ENCODE measurements around the gene EPPIN. TPM values are rescaled to one million over a fixed set of nuclear protein-coding genes. Genes with fewer than 3 reads are reported as not detected.
"Not testable (repeated sequence)": the region's sequence is repeated elsewhere in the genome, so short reads cannot be mapped to it uniquely, and the experiment has no call there.

The EPPIN gene
- total and polyA plus RNA-seq, 10 donors: 0.10 TPM; not detected in 9

DNA sequence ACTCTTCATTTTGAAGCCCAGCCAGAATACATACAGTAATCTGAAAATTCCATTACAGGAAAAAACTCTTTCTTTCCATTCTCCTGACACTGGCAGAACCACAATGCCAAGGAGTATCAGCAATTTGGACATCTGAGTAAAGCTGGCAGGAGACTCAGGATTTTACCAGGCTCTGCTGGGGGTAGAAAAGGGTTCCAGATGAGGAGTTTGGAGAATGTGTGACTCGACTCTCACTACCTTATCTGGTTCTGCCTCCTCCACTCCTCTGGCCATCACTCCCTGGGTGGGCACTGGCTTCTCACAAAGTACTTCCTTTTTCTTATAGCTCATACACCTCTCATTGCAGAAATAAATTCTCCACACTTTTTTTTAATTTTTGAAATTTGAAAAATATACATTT lies 42.5 kb upstream of the EPPIN start:
- intact Hi-C loops (cut with DNase I; ENCODE audit: low total_unique reads): loop anchor here (10.0 kb wide), 1 partner anchor 185 kb away; no protein-coding TSS in a partner anchor
- no peak overlapping the region for H3K27ac ChIP-seq
- TF ChIP-seq POLR2A (IDR thresholded peaks at IDR 0.05) (no peak), POLR2AphosphoS5 (IDR thresholded peaks at IDR 0.05) (no peak)
- TF ChIP-seq, protein P1, sequence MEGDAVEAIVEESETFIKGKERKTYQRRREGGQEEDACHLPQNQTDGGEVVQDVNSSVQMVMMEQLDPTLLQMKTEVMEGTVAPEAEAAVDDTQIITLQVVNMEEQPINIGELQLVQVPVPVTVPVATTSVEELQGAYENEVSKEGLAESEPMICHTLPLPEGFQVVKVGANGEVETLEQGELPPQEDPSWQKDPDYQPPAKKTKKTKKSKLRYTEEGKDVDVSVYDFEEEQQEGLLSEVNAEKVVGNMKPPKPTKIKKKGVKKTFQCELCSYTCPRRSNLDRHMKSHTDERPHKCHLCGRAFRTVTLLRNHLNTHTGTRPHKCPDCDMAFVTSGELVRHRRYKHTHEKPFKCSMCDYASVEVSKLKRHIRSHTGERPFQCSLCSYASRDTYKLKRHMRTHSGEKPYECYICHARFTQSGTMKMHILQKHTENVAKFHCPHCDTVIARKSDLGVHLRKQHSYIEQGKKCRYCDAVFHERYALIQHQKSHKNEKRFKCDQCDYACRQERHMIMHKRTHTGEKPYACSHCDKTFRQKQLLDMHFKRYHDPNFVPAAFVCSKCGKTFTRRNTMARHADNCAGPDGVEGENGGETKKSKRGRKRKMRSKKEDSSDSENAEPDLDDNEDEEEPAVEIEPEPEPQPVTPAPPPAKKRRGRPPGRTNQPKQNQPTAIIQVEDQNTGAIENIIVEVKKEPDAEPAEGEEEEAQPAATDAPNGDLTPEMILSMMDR (IDR thresholded peaks at IDR 0.05 in 8 of 11, conservative IDR thresholded peaks at IDR 0.05 in 3 of 11): no peak
- no peaks in the 10 kb centered on the region for H3K4me1 ChIP-seq
- no peaks in the 10 kb centered on the region for H3K36me3 ChIP-seq
- DNase-seq: no peak
- no peaks in the 10 kb centered on the region for H3K9me3 ChIP-seq
- 14 to 38% (median 30%) methylated on average over 1 of the region's 1 CpG for WGBS, 5 donors
- no peak overlapping the region for H3K4me3 ChIP-seq
- H3K27me3 ChIP-seq (replicated peaks in 1 of 7): no peaks in the 10 kb centered on the region

- no peak overlapping the region for H3K27ac ChIP-seq
- TF ChIP-seq POLR2A (IDR thresholded peaks at IDR 0.05): no peak
- TF ChIP-seq, protein P1 (IDR thresholded peaks at IDR 0.05 in 8 of 11, conservative IDR thresholded peaks at IDR 0.05 in 3 of 11): no peak
- TF ChIP-seq POLR2AphosphoS5 (IDR thresholded peaks at IDR 0.05): no peak
- H3K36me3 ChIP-seq: no peaks in the 10 kb centered on the region
- no peak for DNase-seq
- H3K9me3 ChIP-seq: no peaks in the 10 kb centered on the region
- no peaks in the 10 kb centered on the region for H3K4me1 ChIP-seq
- no peak overlapping the region for H3K4me3 ChIP-seq
- WGBS, 5 donors: 64 to 98% (median 87%) methylated on average over 2 of the region's 2 CpGs
- H3K27me3 ChIP-seq (replicated peaks in 1 of 7): no peaks in the 10 kb centered on the region
- intact Hi-C loops (cut with DNase I; ENCODE audit: low total_unique reads): no loop called here
These were observed 41.6 kb upstream of the EPPIN start for GRCh38 chr20:45588800-45589199.

DNA sequence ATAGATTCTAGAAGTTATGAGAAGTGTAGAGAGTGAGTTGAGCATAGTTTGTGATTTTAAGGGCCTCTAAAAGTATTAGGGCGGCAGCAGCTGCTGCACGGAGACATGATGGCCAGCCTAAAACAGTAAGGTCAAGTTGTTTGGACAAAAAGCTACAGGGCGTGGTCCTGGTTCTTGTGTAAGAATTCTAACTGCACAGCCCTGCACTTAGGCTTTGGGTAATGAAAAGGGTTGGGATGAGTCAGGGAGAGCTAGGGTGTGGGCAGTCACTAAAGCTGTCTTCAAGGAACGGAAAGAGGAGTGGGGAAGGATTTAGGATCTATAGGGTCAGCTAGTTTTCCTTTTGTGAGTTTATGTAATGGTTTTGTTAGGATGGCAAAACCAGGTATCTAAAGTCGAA lies 38.8 kb upstream of the EPPIN start:
- H3K27me3 ChIP-seq (replicated peaks in 1 of 7): peaks cover 0 to 12% (median 0%) of the 10 kb centered on the region in 7 donors
- DNase-seq; H3K4me1 ChIP-seq; H3K27ac ChIP-seq; H3K4me3 ChIP-seq; H3K36me3 ChIP-seq; intact Hi-C loops (cut with DNase I; ENCODE audit: low total_unique reads); H3K9me3 ChIP-seq: not testable (repeated sequence)
- WGBS, 5 donors: 74 to 89% (median 81%) methylated on average over 5 of the region's 5 CpGs

- H3K4me3 ChIP-seq; intact Hi-C loops (cut with DNase I; ENCODE audit: low total_unique reads): not testable (repeated sequence)
- 87 to 93% (median 91%) methylated on average over 5 of the region's 5 CpGs for WGBS, 5 donors
These were observed 37.1 kb upstream of the EPPIN start for GRCh38 chr20:45584294-45584693.

DNA sequence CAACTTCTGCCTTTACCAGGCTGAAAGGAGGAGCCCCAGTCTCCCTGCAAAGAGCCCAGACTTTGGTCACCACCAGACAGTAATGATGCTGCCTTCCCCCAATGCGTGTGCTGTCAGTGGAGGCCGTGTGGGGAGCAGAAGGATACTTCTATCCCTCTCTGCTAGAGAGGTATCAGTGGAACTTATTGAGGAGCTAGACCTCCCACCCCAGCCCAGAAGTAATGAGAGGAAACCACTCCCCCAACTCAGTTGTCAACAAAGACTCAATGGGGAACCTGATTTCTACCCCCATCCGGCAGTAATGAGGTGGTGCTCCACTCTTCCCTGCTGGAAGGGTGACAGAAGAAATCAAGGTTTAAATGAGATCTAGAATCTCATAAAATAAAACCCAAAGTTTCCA lies 36.3 kb upstream of the EPPIN start:
- H3K27me3 ChIP-seq (replicated peaks in 1 of 7): peaks cover 0 to 17% (median 0%) of the 10 kb centered on the region in 7 donors
- 68 to 80% (median 74%) methylated on average over 3 of the region's 3 CpGs for WGBS, 5 donors
- no peak overlapping the region for H3K4me3 ChIP-seq
- intact Hi-C loops (cut with DNase I; ENCODE audit: low total_unique reads): no loop called here
- H3K9me3 ChIP-seq: no peaks in the 10 kb centered on the region
- TF ChIP-seq POLR2AphosphoS5 (IDR thresholded peaks at IDR 0.05): no peak
- H3K4me1 ChIP-seq: no peaks in the 10 kb centered on the region
- DNase-seq: no peak
- no peak overlapping the region for H3K27ac ChIP-seq
- no peaks in the 10 kb centered on the region for H3K36me3 ChIP-seq

More at GRCh38 chr20:45584294-45584693, 37.1 kb upstream of the EPPIN start:
- peaks cover 0 to 17% (median 0%) of the 10 kb centered on the region in 7 donors for H3K27me3 ChIP-seq (replicated peaks in 1 of 7)
- DNase-seq, H3K27ac ChIP-seq, H3K9me3 ChIP-seq, H3K4me1 ChIP-seq, H3K36me3 ChIP-seq: not testable (repeated sequence)

DNA sequence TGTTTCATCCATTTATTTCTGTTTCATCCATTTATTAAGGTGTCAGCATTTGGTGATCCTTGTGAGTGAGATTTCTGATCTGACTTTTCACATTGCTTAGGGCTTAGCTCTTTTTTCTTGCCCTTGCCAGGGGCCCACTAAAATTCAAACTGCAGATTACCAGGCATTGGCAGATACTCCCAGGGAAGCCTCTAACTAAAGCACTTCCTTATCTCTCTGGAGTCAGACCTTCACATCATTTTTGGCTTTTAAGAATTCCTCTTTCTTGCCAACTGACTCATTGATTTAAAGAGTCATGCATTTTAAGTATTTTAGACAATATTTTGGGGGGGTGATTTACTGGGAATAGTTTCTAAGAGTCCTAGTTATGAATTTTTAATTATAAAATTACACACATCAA lies 34.5 kb upstream of the EPPIN start:
- Histone ChIP-seq H3K4me3 (no peak overlapping the region), H3K27ac (no peak overlapping the region), H3K36me3 (no peaks in the 10 kb centered on the region), H3K4me1 (no peaks in the 10 kb centered on the region), H3K27me3 (replicated peaks in 1 of 7) (peaks cover 0 to 17% (median 0%) of the 10 kb centered on the region in 7 donors), H3K9me3 (no peaks in the 10 kb centered on the region)
- TF ChIP-seq, protein P1 (IDR thresholded peaks at IDR 0.05 in 8 of 11, conservative IDR thresholded peaks at IDR 0.05 in 3 of 11): no peak
- no peak for TF ChIP-seq POLR2AphosphoS5 (IDR thresholded peaks at IDR 0.05)
- TF ChIP-seq POLR2A (IDR thresholded peaks at IDR 0.05): no peak
- intact Hi-C loops (cut with DNase I; ENCODE audit: low total_unique reads): no loop called here
- no peak for DNase-seq
